ENCODE measurements around the gene KTN1.

KTN1 gene

DNA sequence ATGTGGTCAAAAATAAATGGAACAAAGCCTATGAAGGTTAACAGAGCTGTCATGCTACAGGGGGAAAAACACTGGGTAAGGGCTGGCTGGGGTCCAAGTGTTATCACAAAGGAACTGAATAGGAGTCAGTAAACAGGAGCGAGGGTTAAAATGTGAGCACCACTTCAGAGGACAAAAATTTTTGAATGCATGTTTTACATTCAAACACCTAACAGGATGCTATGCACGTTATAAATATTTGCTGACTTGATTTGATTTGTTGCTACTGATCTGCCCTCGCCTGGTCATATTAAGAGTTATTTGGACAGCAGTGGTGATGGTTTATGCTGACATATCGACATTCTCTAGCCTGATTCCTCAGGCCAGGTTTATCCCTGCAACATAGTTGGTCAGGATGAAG lies 7.4 kb upstream of the KTN1 start:
- no peak for DNase-seq

DNA sequence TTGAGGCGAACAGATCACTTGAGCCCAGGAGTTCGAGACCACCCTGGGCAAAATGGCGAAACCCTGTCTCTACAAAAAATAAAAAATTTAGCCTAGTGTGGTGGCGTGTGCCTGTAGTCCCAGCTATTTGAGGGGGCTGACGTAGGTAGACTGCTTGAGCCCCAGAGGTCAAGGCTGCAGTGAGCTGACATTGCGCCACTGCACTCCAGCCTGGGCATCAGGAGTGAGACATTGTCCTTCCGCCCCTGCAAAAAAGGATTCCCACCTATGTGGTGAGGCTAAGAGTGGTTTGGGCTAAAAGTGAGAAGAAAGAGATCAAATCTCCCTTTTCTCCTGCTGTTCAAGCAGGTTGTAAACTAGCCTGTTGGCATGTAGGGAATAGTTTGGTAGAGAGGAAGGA lies 5.0 kb upstream of the KTN1 start:
- no peak for DNase-seq

DNA sequence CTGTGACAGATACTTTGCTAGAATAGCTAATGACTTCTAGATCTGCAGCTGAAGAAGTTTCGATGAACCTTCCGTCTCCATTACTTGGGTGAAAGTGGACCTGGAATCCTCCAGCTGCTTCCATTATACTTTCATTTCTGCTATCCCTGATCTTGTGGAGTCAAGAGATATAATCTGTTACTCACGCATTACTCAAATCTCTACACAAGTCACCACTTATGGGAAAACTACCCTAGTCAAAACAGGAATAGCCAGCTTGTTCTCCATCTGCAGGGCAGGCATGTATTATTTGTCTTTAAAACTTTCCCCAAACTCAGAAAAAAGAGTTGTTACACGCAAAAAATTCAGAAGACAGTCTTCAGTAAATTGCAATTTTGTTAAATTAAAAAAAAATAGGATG lies 2.8 kb upstream of the KTN1 start:
- DNase-seq, result no peak

DNA sequence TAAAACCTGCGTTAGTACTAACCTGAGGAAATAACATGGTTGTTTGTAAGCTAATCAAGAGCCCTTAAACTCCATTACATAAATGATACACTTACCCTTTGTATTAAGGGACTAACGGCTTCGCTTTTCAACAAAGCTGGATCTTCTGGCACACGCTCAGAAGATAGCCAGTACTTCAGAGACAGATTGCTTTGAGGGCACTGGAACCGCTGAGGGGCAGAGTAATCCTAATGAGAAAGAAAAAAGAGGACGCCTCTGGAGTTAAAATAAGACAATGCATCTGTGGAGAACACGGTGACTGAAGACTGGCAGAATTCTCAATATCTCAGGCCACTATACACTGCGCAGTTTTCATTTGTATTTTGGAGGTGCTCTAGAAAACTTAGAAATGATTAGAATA lies 1.5 kb upstream of the KTN1 start:
- DNase-seq, result no peak

DNA sequence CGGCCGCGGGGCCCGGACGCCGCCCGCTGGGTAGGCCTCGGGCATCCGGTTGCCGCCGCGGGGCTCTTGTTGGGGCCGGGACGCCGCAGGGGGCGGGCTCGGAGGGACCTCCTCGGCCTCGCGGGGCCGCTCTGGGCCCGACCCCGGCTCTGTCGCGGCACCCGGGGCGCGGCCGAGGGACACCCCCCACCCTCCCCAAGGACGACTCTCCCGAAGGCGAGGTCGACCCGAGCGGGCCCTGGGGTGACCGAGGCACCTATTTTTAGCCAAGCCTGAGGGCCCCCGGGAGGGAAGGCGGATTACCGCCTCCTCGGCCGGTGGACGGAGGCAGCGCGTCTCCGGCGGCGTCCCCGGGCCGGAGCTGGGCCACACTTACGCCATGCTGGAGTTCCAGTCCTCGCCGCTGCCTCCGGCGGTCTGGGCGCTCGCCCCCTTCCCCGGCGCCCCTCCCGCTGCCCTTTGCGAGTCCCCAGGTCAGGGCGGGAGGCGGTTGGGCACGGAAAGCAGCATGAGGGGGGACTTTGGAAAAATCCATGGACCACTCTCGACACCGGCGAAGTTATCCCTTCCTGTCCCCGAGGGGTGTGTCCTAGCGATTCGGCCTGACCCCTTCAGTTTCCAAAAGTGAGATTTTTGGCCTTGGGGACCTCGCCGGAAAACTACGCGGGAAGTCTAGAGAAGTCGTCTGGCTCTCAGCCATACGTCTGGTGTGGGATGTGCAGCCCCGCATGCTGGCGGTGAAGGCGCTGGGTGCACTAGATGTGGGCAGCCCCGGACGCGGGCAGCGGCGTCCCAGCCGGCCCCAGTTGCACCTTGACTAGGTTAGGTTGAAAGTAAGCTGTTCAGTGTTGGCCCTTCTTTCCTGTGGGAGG lies 699 bp downstream of the KTN1 start:
- DNase-seq, result peak; percentile 66

DNA sequence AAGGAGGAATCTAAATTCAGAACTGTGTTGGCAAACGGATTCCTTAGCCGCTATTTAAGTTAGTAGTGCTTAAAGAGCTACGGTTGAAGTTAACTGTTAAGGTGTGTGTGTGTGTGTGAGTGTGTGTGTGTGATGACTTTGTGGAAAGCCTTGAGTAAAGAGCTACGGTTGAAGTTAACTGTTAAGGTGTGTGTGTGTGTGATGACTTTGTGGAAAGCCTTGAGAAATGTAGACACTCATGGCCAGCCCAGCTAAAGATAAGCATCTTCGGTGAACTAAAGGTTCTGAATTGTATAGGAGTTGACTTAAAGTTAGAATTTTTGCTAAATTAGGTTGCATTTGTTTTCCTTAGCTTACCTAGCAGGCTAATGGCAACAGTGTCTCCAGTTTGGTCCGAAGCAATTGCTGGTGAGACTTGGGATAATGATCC lies 1.4 kb downstream of the KTN1 start:
- peak; percentile 47 for DNase-seq

DNA sequence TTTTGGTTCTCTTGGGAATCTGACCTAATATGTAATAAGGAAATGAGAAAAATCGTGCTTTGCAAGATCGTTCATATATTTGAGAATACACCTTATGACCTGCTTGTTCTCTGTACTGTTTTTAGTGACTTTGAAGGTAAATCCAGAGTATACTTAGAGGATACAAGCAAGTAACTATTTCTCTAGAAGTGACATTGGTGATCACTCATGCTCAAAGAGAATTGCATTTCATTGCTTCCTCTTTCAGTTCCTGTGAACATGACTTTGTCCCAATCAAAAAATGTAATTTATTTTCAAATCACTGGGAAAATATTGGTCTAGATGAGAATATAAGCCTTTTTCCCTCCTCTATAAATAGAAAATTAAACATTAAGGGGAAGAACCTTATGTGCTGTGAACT lies 2.7 kb downstream of the KTN1 start:
- no peak for DNase-seq

DNA sequence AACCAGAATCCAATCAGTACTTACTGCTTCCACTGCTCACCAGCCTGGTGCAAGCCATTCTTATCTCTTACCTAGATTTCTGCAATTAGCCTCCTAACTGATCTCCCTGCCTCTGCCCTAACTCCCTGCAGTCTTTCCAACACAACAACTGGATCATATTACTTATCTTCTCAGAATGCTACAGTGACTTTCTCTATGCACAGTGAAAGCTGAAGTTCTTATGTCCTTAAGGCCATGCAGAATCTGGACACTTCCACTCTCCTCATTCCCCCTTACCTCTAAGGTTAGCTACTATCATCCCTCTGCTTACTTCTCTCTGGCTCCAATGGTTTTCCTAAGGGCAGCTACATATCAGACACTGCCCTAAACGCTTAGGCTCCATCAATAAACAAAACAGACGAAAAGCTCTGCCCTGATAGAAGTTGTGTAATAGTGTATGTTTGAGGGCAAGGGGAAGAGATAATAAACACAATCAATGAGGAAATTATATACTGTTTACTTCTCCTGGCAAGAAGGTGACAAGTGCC lies 4.0 kb downstream of the KTN1 start:
- no peak for DNase-seq

DNA sequence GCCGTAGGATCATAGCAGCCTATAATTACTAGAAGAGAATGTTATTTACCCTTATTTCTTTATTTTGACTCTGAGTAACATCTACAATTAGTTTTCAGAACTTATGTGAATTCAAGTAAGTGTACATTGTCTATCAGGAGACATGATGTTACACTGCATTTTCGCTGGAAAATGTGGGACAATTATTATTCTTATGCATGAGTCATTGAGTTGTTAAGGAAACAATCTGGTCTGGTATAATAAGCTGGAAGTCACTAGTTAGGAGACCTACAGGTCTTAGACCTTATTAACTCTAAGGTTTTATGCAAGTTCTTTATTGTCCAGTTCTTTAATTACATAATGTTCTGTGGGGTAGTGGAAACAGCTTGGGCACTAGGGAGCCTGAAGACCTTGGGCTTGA lies 5.8 kb downstream of the KTN1 start:
- DNase-seq, result no peak

DNA sequence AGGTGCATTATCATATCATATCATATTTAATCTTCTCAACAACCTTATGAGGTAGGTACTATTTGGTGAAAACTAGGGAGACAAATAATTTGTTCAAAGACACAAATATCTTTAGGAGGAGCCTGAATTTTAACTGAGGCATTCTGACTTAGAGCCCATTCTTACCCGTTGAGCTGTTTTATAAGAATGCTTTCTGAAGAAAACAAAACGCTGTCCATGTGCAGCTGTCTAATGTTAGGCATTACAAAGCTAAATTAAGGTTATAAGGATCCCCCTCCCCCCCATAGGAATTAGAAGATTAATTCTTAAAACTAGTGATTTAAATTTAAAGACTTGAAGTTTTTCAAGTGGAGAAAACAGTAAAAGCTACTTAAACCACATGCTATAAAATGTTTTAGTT lies 6.4 kb downstream of the KTN1 start:
- no peak for DNase-seq

DNA sequence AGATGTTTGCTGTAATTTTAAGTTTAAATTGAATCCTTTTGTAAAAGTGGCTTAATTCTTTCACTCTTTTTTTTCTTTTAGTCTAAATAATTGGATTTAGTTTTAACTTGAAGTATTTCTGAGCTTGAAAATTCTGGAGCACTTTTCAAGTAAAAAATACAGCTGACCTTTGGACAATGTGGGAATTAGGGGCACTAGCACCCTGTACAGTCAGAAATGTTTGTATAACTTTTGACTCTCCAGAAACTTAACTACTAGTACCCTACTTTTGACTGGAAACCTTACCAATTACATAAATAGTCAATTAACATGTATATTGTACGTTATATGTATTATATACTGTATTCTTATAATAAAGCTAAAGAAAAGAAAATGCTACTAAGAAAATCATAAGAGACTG lies 7.8 kb downstream of the KTN1 start:
- no peak for DNase-seq

DNA sequence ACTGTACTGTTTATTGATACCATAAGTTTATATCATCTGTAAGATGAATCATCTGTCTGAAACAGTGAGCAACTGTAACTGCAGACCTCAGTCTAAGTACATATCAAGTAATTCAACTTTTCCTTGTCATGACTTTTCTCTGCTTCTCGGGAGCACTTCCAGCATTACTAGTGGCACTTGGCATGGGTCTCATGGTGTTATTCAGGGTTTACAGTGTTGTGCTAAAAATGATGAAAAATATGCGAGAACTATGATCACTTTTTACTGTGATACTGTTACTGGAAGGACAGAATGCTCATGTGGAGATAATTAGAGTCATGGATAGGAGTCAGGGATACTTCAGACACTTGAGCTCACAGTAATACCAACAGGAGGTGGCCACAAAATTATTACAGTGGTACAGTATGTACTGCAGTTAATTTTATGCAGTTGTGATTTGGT lies 8.3 kb downstream of the KTN1 start:
- DNase-seq, result no peak

DNA sequence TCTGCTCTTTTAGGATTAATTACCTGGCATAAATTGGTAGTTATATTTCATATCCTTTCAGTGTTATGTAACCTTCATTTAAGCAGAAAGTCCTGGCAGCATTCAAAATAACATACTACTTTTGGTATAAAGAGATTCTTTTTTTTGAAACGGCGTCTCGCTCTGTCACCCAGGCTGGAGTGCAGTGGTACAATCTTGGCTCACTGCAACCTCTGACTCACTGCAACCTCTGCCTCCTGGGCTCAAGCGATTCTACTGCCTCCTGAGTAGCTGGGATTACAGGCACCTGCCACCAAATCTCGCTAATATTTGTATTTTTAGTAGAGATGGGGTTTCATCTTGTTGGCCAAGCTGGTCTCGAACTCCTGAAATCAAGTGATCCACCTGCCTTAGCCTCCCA lies 9.2 kb downstream of the KTN1 start:
- DNase-seq, result no peak

DNA sequence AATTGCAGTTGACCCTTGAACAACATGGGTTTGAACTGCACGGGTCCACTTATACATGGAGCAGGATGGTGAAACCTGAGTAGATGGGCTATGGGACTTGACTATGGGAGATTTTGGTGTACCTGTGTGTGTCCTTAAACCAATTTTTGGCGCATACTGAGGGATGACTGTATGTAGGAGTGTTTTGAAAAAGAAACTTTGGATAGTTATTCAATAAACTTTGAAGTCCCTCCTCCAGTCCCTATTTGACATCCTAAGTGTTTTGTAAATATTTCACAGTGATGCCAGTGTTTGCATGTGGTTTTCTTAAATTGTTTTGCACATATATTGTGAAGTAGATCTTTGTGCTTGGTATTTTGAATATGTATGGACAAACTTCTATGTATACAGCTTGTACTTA lies 12.4 kb downstream of the KTN1 start:
- no peak for DNase-seq

DNA sequence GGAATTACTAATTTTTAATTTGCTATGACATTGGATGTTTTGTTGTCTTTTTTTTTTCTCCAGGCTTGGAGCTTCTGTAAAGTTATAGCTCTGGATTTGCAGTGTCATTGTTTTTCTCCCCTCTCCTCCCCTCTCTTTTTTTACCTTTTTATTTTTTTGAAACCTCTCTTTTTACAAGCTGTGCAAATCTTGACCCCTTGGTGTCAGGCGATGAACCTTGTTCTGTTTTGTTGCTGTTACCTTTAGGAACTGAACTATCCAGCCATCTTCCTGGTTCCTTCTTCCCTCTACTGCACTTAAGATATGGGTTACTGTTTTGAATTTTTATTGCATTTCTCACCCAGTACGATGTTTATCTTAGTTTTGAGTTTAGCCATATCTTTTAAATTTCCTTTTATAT lies 13.7 kb downstream of the KTN1 start:
- DNase-seq, result no peak

DNA sequence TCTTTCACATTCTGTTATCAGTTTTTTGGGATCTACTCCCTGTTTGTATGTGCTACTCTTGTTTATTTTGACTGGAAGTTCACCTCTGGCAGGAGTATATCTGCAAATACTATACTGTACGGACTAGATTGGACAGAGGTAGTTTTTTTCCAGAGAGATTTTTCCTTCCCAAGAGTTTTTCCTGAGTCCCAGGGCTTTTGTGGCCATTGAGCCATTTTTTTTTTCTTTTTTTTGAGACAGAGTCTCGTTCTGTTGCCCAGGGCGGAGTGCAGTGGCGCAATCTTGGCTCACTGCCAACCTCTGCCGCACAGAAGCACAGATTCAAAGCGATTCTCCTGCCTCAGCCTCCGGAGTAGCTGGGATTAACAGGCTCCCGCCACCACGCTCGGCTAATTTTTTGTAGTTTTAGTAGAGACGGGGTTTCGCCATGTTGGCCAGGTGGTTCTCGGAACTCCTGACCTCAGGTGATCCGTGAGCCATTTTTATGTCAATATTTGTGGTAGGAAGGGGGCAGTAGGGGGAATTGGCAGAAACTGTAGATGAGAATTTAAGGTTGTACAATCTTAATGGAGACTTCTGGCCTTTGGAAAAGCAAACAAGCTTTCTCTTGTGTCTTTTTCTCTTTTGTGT lies 19.4 kb downstream of the KTN1 start:
- DNase-seq, result no peak

DNA sequence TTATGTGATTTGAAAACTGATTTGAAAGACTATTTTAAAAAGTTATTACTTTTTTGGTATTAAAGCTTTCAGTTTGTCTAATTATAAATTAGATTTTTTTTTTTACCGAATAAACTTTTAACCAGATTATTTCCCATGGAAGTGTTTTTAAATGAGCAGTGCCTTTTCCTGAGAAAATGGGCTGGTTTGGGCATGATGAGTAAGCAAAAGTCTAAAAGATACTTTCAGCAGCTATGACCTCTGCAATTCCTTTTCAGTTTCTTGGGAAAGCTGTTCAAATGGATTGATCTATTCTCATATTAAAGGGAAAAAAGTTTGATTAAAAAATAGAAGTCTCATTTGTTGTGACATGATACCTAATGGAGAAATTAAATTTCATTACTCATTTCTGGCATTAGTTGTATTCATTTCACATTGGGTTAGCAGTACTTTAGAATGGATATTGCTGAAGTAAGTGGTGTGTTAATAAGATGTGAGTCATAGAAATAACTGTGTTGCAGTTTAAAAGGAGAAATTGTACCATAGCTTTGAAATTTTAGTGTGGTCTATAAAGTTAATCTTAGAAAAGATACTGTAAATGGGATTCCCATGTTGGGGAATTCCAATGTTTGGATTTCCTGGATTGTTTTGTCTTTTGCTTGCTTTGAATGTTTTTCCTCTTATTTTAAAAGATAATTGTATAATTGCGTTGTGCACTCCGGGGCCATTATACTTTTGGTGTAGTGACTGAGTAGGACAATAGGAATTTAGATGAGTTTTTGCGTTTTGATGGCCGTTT lies 21.0 kb downstream of the KTN1 start:
- DNase-seq, result no peak

DNA sequence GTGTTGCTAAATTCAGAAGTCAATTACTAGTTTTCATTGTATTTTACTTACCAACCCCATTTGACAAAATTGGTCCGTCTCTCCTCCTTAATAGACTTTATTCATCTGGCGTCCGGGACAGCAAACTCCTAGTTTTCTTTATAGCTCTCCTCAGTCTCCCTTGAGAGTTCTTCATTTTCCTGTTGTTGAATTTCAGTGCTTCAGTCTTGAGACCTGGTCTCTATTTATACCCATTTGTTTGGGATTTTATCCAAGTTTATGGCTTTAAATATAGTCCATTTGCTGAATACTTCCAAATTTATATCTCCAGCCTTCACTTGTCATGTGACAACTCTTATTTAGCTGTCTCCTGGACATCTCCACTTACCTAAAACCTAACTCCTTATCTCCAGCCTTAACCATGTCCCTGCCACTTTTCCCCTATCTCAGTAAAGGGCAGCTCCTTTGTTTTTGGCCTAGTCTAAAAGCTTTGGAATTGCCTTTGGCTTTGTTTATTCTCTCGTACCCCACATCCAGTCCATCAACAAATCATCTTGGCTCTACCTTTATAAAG lies 23.5 kb downstream of the KTN1 start:
- no peak for DNase-seq

DNA sequence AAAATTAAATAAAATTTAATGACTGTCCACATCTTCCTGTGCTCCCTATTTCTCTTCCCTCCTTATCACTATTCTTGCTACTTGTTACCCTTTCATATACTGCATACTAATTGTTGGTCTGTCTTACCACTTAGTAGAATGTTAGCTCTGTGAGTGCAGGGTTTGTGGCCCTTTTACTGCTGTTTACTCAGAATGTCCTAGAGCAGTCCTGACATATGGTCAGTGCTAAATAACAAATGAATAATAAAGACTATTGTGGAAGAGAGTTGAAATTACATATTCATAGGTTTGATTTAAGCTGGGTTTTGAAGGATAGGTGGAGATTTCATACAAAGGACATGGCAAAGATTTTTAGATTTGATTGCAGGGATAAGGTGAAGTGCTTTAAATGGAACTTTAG lies 24.5 kb downstream of the KTN1 start:
- DNase-seq, result no peak

DNA sequence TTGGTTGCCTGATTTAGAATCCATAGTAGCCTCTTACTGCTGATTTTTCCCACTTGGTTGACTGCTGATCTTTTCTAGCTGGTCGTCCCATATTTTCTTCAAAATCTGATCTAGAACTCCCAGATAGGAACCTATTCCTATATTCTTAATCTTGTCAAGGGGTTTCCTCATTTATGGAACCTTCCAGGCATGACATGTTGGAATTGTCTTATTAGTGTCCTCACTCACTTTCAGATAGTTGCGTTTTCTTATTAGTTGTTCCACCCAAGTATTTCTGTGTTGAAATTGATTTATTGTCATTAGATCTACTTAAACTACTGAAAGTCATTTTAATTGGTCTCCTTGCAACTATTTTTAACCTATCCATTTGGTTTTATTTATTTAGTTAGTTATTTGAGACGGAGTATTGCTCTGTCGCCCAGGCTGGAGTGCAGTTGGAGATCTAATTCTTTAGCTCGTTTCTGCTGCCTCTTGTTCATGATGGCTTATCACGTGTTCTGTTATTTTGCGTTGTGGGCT lies 25.0 kb downstream of the KTN1 start:
- no peak for DNase-seq

DNA sequence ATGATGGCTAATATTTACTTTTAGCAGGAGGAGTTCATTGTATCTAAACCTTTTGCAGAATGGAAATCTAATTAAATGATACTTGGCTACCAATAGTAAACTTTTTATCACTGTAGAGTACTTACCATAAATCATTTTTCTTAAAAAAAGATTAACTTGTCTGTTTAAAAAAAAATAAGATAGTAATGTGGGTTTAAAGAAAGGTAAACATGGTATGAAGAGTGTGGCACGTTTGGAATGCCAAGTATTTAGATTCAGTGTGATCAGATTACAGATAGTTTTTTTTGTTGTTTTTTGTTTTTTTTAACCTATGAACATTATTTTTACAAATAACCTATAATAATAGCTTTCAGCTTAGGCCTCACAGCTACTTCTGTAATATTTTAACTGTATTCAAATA lies 25.8 kb downstream of the KTN1 start:
- DNase-seq, result no peak

DNA sequence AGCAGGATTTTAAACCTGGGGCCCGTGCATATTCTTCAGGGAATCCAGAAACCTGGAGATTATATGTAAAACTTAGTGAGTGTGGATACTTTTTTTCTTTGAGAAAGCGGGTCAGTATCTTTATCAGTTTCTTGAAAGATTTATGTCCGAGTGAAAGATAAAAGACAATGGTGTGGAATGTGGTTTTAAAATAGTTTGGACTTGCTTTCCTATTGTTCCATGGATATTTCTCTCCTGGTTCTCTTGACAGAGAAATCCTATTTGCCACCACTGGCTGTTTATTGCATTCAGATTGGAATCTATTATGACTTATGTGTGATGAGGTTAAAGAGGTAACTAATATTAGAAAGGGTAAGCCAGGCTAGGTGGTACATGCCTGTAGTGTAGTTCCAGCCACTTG lies 27.4 kb downstream of the KTN1 start:
- DNase-seq, result no peak

DNA sequence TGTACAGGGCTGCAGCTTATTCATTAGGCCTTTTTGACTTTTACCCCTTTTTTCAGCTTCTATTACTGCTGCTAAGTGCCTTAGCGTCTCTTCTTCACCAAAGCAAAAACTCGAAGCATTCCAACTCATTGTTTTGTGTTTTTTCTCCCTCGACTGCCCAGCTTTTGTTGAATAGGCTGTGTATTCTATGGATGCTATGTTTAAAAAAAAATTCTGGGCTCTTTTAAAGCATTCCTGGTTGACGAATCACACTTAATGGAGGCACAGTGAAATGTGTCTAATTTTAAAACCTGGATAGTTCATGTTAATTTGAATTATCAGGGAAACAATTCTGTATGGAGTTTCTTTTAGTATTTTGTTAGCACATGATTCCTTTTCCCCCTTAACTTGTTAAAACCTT lies 29.7 kb downstream of the KTN1 start:
- no peak for DNase-seq
